Measurements from ENCODE around the gene FRY.

GRCh38 chr13:32007494-32007893 lies 24.1 kb upstream of the FRY start:
- no peak for TF ChIP-seq CTCF (conservative IDR thresholded peaks at IDR 0.05; ENCODE audit: low read depth, low read length)
- TF ChIP-seq EZH2 (IDR thresholded peaks at IDR 0.05; ENCODE audit: low read length, unreplicated experiment), result no peak
- TF ChIP-seq EZH2phosphoT487 (IDR thresholded peaks at IDR 0.05; ENCODE audit: borderline replicate concordance, low read length), result no peak

Measured in PC-3 (cell line).